Thyroid gland (tissue), 4 donors: ENCODE measurements around the gene MOSPD2.

Experiments
- POLR2A ChIP-seq, 2 donors: fragments of 450-650 bp; IDR thresholded peaks; one replicate each; pipeline ENCODE4 v1.6.1; 2017; ENCODE audit warnings: antibody characterized with exemption in 2 of 2, mild to moderate bottlenecking in 2 of 2, moderate library complexity in 1 of 2
- TF ChIP-seq, protein P1 (sequence below), 6 experiments: fragments of 200-600 bp in 3 of 6; fragments of 450-650 bp in 3 of 6; sonication (generic) in 3 of 6; IDR thresholded peaks; one replicate each; pipeline ENCODE4 v1.5.1; 2016 to 2019; ENCODE audit warnings: antibody characterized with exemption in 6 of 6, mild to moderate bottlenecking in 2 of 6, inconsistent platforms in 1 of 6, moderate library complexity in 1 of 6

DNA sequence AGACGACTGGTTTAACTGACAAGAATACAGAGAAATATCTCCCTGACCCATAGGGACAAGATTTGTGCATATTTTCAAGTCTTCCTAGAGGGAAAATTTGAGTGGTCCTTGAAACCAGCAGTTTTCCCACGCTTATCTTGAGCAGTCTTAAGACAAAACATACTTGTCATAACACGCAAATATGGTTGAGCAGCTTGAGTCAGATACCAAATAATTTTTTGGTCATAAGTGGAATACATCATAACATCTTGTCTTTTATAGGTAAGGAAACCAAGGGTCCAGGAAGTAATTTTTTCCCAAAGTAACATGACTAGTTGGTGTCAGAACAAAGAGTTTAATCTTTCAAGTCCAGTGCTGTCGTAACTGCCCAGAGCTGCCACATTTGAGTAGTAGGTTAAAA, 50.5 kb downstream of the MOSPD2 start:
- TF ChIP-seq, protein P1, sequence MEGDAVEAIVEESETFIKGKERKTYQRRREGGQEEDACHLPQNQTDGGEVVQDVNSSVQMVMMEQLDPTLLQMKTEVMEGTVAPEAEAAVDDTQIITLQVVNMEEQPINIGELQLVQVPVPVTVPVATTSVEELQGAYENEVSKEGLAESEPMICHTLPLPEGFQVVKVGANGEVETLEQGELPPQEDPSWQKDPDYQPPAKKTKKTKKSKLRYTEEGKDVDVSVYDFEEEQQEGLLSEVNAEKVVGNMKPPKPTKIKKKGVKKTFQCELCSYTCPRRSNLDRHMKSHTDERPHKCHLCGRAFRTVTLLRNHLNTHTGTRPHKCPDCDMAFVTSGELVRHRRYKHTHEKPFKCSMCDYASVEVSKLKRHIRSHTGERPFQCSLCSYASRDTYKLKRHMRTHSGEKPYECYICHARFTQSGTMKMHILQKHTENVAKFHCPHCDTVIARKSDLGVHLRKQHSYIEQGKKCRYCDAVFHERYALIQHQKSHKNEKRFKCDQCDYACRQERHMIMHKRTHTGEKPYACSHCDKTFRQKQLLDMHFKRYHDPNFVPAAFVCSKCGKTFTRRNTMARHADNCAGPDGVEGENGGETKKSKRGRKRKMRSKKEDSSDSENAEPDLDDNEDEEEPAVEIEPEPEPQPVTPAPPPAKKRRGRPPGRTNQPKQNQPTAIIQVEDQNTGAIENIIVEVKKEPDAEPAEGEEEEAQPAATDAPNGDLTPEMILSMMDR (IDR thresholded peaks at IDR 0.05) = no peak
- no peak for TF ChIP-seq POLR2A (IDR thresholded peaks at IDR 0.05)
